ENCODE results near the gene MRPL14. TPM values are rescaled to one million over a fixed set of nuclear protein-coding genes. Genes with fewer than 3 reads are reported as not detected.

MRPL14 gene
- total RNA-seq, result 46.9 to 50.9 TPM (median 49.5 TPM) in 3 replicates

DNA sequence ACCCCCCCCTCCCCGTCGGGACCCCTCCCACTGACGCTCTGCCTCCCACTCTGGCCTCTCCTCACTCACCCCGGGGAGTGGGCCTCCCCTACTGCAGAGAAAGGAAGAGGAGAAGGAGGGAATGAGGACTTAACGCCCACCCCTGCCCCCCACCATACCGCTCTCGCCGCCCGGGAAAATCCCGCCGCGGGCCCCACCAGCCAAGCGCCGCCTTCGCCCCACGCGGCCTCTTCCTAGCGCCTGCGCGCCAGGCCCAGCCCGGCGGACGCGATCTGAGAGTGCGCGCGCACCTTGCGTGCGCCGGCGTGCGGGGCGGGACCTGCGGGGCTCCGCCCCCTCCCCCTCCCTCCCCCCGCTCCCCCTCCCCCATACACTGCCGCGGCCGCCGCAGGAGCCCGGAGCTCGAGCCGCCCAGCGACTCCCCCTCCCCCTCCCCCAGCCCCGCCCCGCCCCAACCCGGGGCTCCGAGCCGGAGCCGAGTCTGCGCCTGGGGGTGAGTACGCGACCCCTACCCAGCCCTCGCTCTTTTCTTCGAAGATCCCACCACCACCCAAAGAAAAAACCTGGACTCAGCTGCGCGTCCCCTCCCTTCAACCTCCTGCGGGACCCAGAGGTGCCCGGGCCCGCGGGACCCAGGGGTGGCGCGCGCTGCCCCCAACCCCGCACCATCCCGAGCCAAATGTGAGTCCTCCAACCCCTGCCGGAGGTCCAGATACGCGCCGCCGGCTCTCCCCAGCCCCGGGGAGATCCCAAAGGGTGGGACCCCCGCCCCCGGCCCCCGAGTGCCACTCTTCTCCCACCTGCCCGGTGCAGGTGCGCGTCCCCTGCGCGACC, at the start of gene MRPL14, which contains the start of gene TMEM63B:
Gene MRPL14 (minus strand): TSS at position 267 of the 834 bp plus-strand sequence. CDS start 10,841 bp downstream, outside the sequence.
Gene TMEM63B (plus strand): TSS at position 369 of the 834 bp plus-strand sequence. CDS start 7,031 bp downstream, outside the sequence.
- H3K4me3 Mint-ChIP-seq, result peak within 1 kb of the TSS; percentile 96
- no peak for TF ChIP-seq CTCF (IDR thresholded peaks at IDR 0.05; ENCODE audit: unreplicated experiment)
- H3K36me3 Mint-ChIP-seq, result no peaks in the 10 kb centered on the region
- H3K27me3 Mint-ChIP-seq (ENCODE audit: low read depth), result no peaks in the 10 kb centered on the region
- H3K4me1 Mint-ChIP-seq, result peaks cover 44% of the 10 kb centered on the region
- DNase-seq (ENCODE audit: low spot score in 2 of 2, unreplicated experiment in 2 of 2), result peak; percentile 90 to 94
- no peaks in the 10 kb centered on the region for H3K9me3 Mint-ChIP-seq
- H3K27ac Mint-ChIP-seq, result peak within 1 kb of the TSS; percentile 98

- Mint-ChIP-seq H3K4me3 (no peak overlapping the region), H3K9me3 (no peaks in the 10 kb centered on the region), H3K36me3 (no peaks in the 10 kb centered on the region), H3K27me3 (ENCODE audit: low read depth) (peaks cover 4% of the 10 kb centered on the region), H3K4me1 (no peaks in the 10 kb centered on the region), H3K27ac (no peak overlapping the region)
- DNase-seq (ENCODE audit: low spot score in 2 of 2, unreplicated experiment in 2 of 2), result no peak
- TF ChIP-seq CTCF (IDR thresholded peaks at IDR 0.05; ENCODE audit: unreplicated experiment), result no peak
Measured at GRCh38 chr6:44176130-44176761, 49.0 kb upstream of the MRPL14 start.

GRCh38 chr6:44172731-44173500, 45.7 kb upstream of the MRPL14 start:
- no peaks in the 10 kb centered on the region for H3K4me1 Mint-ChIP-seq
- no peak overlapping the region for H3K27ac Mint-ChIP-seq
- no peak overlapping the region for H3K4me3 Mint-ChIP-seq
- H3K36me3 Mint-ChIP-seq, result no peaks in the 10 kb centered on the region
- no peaks in the 10 kb centered on the region for H3K9me3 Mint-ChIP-seq
- peaks cover 17% of the 10 kb centered on the region for H3K27me3 Mint-ChIP-seq (ENCODE audit: low read depth)
- peak; percentile 68 to 85 for DNase-seq (ENCODE audit: low spot score in 2 of 2, unreplicated experiment in 2 of 2)
- peak; percentile 80 for TF ChIP-seq CTCF (IDR thresholded peaks at IDR 0.05; ENCODE audit: unreplicated experiment)

DNA sequence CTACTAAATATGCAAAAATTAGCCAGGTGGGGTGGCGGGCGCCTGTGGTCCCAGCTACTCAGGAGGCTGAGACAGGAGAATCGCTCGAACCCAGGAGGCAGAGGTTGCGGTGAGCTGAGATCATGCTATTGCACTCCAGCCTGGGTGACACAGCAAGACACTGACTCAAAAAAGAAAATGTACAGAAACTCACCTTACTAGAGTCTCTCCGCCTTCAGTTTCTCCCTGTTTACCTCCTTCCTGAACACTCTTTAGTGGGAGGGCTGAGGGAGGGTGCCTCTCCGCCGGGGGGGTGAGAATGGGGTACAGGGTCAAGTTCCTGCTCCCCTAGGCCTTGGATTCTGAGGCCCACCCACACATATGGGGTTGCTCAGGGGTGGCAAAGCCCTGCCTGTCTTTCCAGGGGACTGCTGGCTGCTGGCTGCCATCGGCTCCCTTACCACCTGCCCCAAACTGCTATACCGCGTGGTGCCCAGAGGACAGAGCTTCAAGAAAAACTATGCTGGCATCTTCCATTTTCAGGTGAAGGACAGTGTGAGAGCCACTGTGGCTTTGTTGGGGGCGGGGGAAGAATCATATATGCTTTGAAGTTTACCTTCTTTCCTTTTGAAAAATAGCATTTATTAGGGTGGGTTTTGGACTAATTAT, 44.8 kb upstream of the MRPL14 start:
- H3K4me1 Mint-ChIP-seq, result no peaks in the 10 kb centered on the region
- no peak overlapping the region for H3K27ac Mint-ChIP-seq
- H3K9me3 Mint-ChIP-seq, result no peaks in the 10 kb centered on the region
- H3K4me3 Mint-ChIP-seq, result no peak overlapping the region
- DNase-seq (ENCODE audit: low spot score in 2 of 2, unreplicated experiment in 2 of 2), result no peak
- peaks cover 17% of the 10 kb centered on the region for H3K27me3 Mint-ChIP-seq (ENCODE audit: low read depth)
- no peaks in the 10 kb centered on the region for H3K36me3 Mint-ChIP-seq
- no peak for TF ChIP-seq CTCF (IDR thresholded peaks at IDR 0.05; ENCODE audit: unreplicated experiment)

Data from mesothelial cell of epicardium (in vitro differentiated cells).